HepG2 (cell line): ENCODE data around the gene RCBTB2. TPM values are rescaled to one million over a fixed set of nuclear protein-coding genes. Genes with fewer than 3 reads are reported as not detected.
A peak's percentile ranks its signal among the peaks of the same experiment; 100 is the strongest.

ENCODE experiments used
- BATF2 ChIP-seq: sonication (generic); formaldehyde crosslinking; IDR thresholded peaks from 2 replicates; pipeline ENCODE4 v1.8.0; 2022; ENCODE audit warnings: mild to moderate bottlenecking, missing genetic modification reagents, moderate library complexity
- CAMTA2 ChIP-seq: sonication (generic); formaldehyde crosslinking; IDR thresholded peaks from 2 replicates; pipeline ENCODE4 v1.4.0; 2020; ENCODE audit warnings: mild to moderate bottlenecking, missing genetic modification reagents, borderline replicate concordance
- GZF1 ChIP-seq: sonication (generic); formaldehyde crosslinking; IDR thresholded peaks from 2 replicates; pipeline ENCODE4 v1.5.1; 2020; ENCODE audit warnings: mild to moderate bottlenecking, missing genetic modification reagents
- HBP1 ChIP-seq: IDR thresholded peaks from 2 replicates; pipeline ENCODE4 v1.6.1; 2016; ENCODE audit warnings: low read depth, control low read depth
- HNRNPK ChIP-seq: fragments of 200-400 bp; formaldehyde crosslinking; IDR thresholded peaks from 2 replicates; pipeline ENCODE4 v1.6.1; 2018; ENCODE audit warnings: low read length, low read depth, moderate library complexity, mild to moderate bottlenecking; ENCODE audit not compliant: poor library complexity, severe bottlenecking
- NR2F2 ChIP-seq: IDR thresholded peaks from 2 replicates; pipeline ENCODE4 v1.6.1; 2012; ENCODE audit warnings: low read depth, inconsistent platforms, borderline replicate concordance
- POLR2AphosphoS5 ChIP-seq: IDR thresholded peaks from 2 replicates; pipeline ENCODE4 v1.6.1; 2012; ENCODE audit warnings: low read depth, low read length
- RFXANK ChIP-seq: IDR thresholded peaks from 2 replicates; pipeline ENCODE4 v1.6.1; 2016
- SAFB2 ChIP-seq: sonication (generic); formaldehyde crosslinking; IDR thresholded peaks from 2 replicates; pipeline ENCODE4 v1.5.1; 2020; ENCODE audit warnings: missing genetic modification reagents, low read depth, mild to moderate bottlenecking, borderline replicate concordance
- SIX1 ChIP-seq: sonication (generic); formaldehyde crosslinking; IDR thresholded peaks from 2 replicates; pipeline ENCODE4 v1.4.0; 2020; ENCODE audit warnings: missing genetic modification reagents, borderline replicate concordance
- SP4 ChIP-seq: sonication (generic); formaldehyde crosslinking; IDR thresholded peaks from 2 replicates; pipeline ENCODE4 v1.8.1; 2023; ENCODE audit warnings: mild to moderate bottlenecking, missing genetic modification reagents
- THAP9 ChIP-seq: sonication (generic); formaldehyde crosslinking; IDR thresholded peaks from 2 replicates; pipeline ENCODE4; 2020; ENCODE audit warnings: missing genetic modification reagents, mild to moderate bottlenecking, borderline replicate concordance
- ZBTB38 ChIP-seq: sonication (generic); formaldehyde crosslinking; IDR thresholded peaks from 2 replicates; pipeline ENCODE4 v1.5.1; 2020; ENCODE audit warnings: mild to moderate bottlenecking, missing genetic modification reagents
- ZFP37 ChIP-seq: sonication (generic); formaldehyde crosslinking; IDR thresholded peaks from 2 replicates; pipeline ENCODE4 v1.4.0; 2020; ENCODE audit warnings: missing genetic modification reagents, borderline replicate concordance
- ZNF12 ChIP-seq: sonication (generic); formaldehyde crosslinking; IDR thresholded peaks from 2 replicates; pipeline ENCODE4 v1.5.0; 2020; ENCODE audit warnings: missing genetic modification reagents
- ZNF605 ChIP-seq: sonication (generic); formaldehyde crosslinking; IDR thresholded peaks from 2 replicates; pipeline ENCODE4 v1.8.0; 2022; ENCODE audit warnings: mild to moderate bottlenecking, missing genetic modification reagents
- polyA plus RNA-seq, 8 experiments: library from polyadenylated mRNA; depleted of rRNA in 3 of 8; stranded (reverse) in 7 of 8; unstranded in 1 of 8; fragments of >200 nt; fragmentation: Illumina TruSeq in 4 of 8; extraction: Trizol in 4 of 8; gene quantifications; 2 replicates each; pipeline versions ENCODE4 v1.2.1 to v1.2.3, GENCODE V29; 2011 to 2016; ENCODE audit warnings: low read depth in 4 of 8, missing spikeins in 1 of 8, mixed read lengths in 1 of 8; ENCODE audit not compliant: insufficient read depth in 1 of 8
- total RNA-seq, 5 experiments: library from RNA; depleted of rRNA; stranded (reverse); fragments of >200 nt; fragmentation: Illumina TruSeq; extraction: Trizol; gene quantifications; 2 replicates each; pipeline ENCODE4 v1.2.3, GENCODE V29; 2016; ENCODE audit warnings: low read depth in 1 of 5
- TF ChIP-seq, protein P1 (sequence below): IDR thresholded peaks from 2 replicates; pipeline ENCODE4 v1.6.1; 2016

Gene RCBTB2
- total and polyA plus RNA-seq, 2 of the 13 experiments (the other 11 are each of a cell fraction or from before 2014, with no cell fraction given): 1.9 to 2.7 TPM

GRCh38 chr13:48532506-48533499 lies at the start of gene RCBTB2 (continued):
- TF ChIP-seq THAP9: peak; percentile 42; the same call in 1 of the 2 replicates
- TF ChIP-seq ZBTB38: peak; percentile 67; the same call in 1 of the 2 replicates
- TF ChIP-seq, protein P1, sequence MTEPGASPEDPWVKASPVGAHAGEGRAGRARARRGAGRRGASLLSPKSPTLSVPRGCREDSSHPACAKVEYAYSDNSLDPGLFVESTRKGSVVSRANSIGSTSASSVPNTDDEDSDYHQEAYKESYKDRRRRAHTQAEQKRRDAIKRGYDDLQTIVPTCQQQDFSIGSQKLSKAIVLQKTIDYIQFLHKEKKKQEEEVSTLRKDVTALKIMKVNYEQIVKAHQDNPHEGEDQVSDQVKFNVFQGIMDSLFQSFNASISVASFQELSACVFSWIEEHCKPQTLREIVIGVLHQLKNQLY: peak; percentile 48; the same call in 1 of the 2 replicates
- no peak for TF ChIP-seq GZF1 (CRISPR knock-in tag)
- TF ChIP-seq HBP1: peak; percentile 36; the same call in 1 of the 2 replicates
- TF ChIP-seq ZNF12 (CRISPR knock-in tag): 0 out of 2 replicates have a peak, but pooled peaks have one; percentile 9
- TF ChIP-seq SAFB2: 0 out of 2 replicates have a peak, but pooled peaks have one; percentile 36
- TF ChIP-seq ZFP37 (CRISPR knock-in tag): peak; percentile 66; the same call in 1 of the 2 replicates
- TF ChIP-seq HNRNPK: peak; percentile 93
- TF ChIP-seq BATF2 (CRISPR knock-in tag): peak; percentile 74; the same call in 1 of the 2 replicates
- TF ChIP-seq ZNF605 (CRISPR knock-in tag): peak; percentile 81
- peak; percentile 80 for TF ChIP-seq POLR2AphosphoS5
- TF ChIP-seq NR2F2: no peak
- TF ChIP-seq SP4 (CRISPR knock-in tag): peak; percentile 44; the same call in 1 of the 2 replicates
- no peak for TF ChIP-seq SIX1 (CRISPR knock-in tag)
- no peak for TF ChIP-seq RFXANK (CRISPR knock-in tag)
- peak; percentile 82; the same call in 1 of the 2 replicates for TF ChIP-seq CAMTA2 (CRISPR knock-in tag)
